RWPE2 (cell line): ENCODE measurements around the gene PARD6B.
A peak's percentile ranks its signal among the peaks of the same experiment; 100 is the strongest.
"Not testable (repeated sequence)": the region's sequence is repeated elsewhere in the genome, so short reads cannot be mapped to it uniquely, and the experiment has no call there.

ENCODE experiments used
- ATAC-seq: fragments of 200-7000 bp; cut with Tn5 transposase; 3 replicates; pipeline ENCODE4 v1.9.1; 2021; ENCODE audit warnings: low read depth
- DNase-seq: peaks from one replicate; pipeline ENCODE4 v3.0.0-alpha.2; 2020; ENCODE audit warnings: low spot score
- H3K27ac ChIP-seq: fragments of 450-650 bp; 2 replicates; pipeline ENCODE4 v1.5.1; 2017; ENCODE audit warnings: mild to moderate bottlenecking; ENCODE audit not compliant: poor library complexity, severe bottlenecking
- H3K27me3 ChIP-seq: fragments of 250-450 bp; sonication (Bioruptor Pico); 2 replicates; pipeline ENCODE4 v1.5.1; 2021; ENCODE audit warnings: mild to moderate bottlenecking, moderate library complexity; ENCODE audit not compliant: insufficient read depth, poor library complexity, severe bottlenecking
- H3K36me3 ChIP-seq: fragments of 250-450 bp; sonication (Bioruptor Pico); 2 replicates; pipeline ENCODE4 v1.5.1; 2020; ENCODE audit warnings: low read depth, mild to moderate bottlenecking, moderate library complexity
- H3K4me1 ChIP-seq: fragments of 250-450 bp; sonication (Bioruptor Pico); 2 replicates; pipeline ENCODE4 v1.5.1; 2021; ENCODE audit warnings: mild to moderate bottlenecking, moderate library complexity; ENCODE audit not compliant: insufficient read depth, poor library complexity, severe bottlenecking
- H3K4me3 ChIP-seq: fragments of 250-450 bp; sonication (Bioruptor Pico); 2 replicates; pipeline ENCODE4 v1.5.1; 2021; ENCODE audit warnings: mild to moderate bottlenecking, moderate library complexity; ENCODE audit not compliant: severe bottlenecking
- H3K9me3 ChIP-seq: fragments of 250-450 bp; sonication (Bioruptor Pico); 2 replicates; pipeline ENCODE4 v1.5.1; 2021; ENCODE audit warnings: mild to moderate bottlenecking, moderate library complexity; ENCODE audit not compliant: severe bottlenecking
- CTCF ChIP-seq: fragments of 450-650 bp; IDR thresholded peaks from one replicate; pipeline ENCODE4 v1.5.1; 2017; ENCODE audit warnings: mild to moderate bottlenecking, moderate library complexity; ENCODE audit not compliant: poor library complexity, severe bottlenecking

PARD6B gene

GRCh38 chr20:50762435-50763220 is 31.2 kb downstream of the PARD6B start:
- peaks cover 44% of the 10 kb centered on the region for H3K4me1 ChIP-seq

GRCh38 chr20:50763550-50764458 is 32.4 kb downstream of the PARD6B start:
- H3K27ac ChIP-seq: peak overlapping the region; percentile 99
- H3K4me1 ChIP-seq: peaks cover 44% of the 10 kb centered on the region
- not testable (repeated sequence) for H3K9me3 ChIP-seq, ATAC-seq, H3K27me3 ChIP-seq, H3K4me3 ChIP-seq, H3K36me3 ChIP-seq
- peak; percentile 61 for DNase-seq

More at GRCh38 chr20:50762435-50763220, 31.2 kb downstream of the PARD6B start:
- Histone ChIP-seq H3K27ac (peak overlapping the region; percentile 99), H3K9me3 (no peaks in the 10 kb centered on the region), H3K4me3 (no peak overlapping the region), H3K36me3 (no peaks in the 10 kb centered on the region), H3K27me3 (no peaks in the 10 kb centered on the region)
- ATAC-seq (peak; percentile 34), DNase-seq (peak; percentile 88)
- TF ChIP-seq CTCF: no peak

- H3K27ac ChIP-seq: peak overlapping the region; percentile 99
- not testable (repeated sequence) for H3K27me3 ChIP-seq, H3K4me3 ChIP-seq, ATAC-seq, H3K9me3 ChIP-seq, H3K36me3 ChIP-seq
- peaks cover 44% of the 10 kb centered on the region for H3K4me1 ChIP-seq
- peak; percentile 53 for DNase-seq
Measured at GRCh38 chr20:50765251-50765650, 33.9 kb downstream of the PARD6B start.

GRCh38 chr20:50765674-50766073 is 34.3 kb downstream of the PARD6B start:
- H3K36me3 ChIP-seq: no peaks in the 10 kb centered on the region
- H3K9me3 ChIP-seq: no peaks in the 10 kb centered on the region
- H3K4me3 ChIP-seq: no peak overlapping the region
- H3K27me3 ChIP-seq: no peaks in the 10 kb centered on the region
- peak overlapping the region; percentile 99 for H3K27ac ChIP-seq
- ATAC-seq (no peak), DNase-seq (no peak)
- H3K4me1 ChIP-seq: peaks cover 43% of the 10 kb centered on the region
- TF ChIP-seq CTCF: no peak

- not testable (repeated sequence) for H3K27me3 ChIP-seq, H3K4me3 ChIP-seq, ATAC-seq, H3K36me3 ChIP-seq, H3K27ac ChIP-seq, H3K9me3 ChIP-seq
- H3K4me1 ChIP-seq: peaks cover 31% of the 10 kb centered on the region
- peak; percentile 62 for DNase-seq
Measured at GRCh38 chr20:50766955-50767809, 35.8 kb downstream of the PARD6B start.

GRCh38 chr20:50768991-50769390 is 37.6 kb downstream of the PARD6B start:
- peaks cover 13% of the 10 kb centered on the region for H3K4me1 ChIP-seq
- peak; percentile 15; the same call in 1 of the 3 replicates for ATAC-seq
- H3K36me3 ChIP-seq, H3K4me3 ChIP-seq, H3K27ac ChIP-seq, H3K27me3 ChIP-seq, H3K9me3 ChIP-seq: not testable (repeated sequence)
- peak; percentile 63 for DNase-seq

GRCh38 chr20:50769551-50770085 is 38.2 kb downstream of the PARD6B start:
- not testable (repeated sequence) for H3K27ac ChIP-seq, H3K36me3 ChIP-seq, ATAC-seq, H3K9me3 ChIP-seq, H3K4me1 ChIP-seq, H3K27me3 ChIP-seq, H3K4me3 ChIP-seq
- peak; percentile 45 for DNase-seq

GRCh38 chr20:50771419-50772080 is 40.2 kb downstream of the PARD6B start:
- not testable (repeated sequence) for H3K9me3 ChIP-seq, H3K36me3 ChIP-seq, H3K4me1 ChIP-seq, H3K27me3 ChIP-seq, H3K27ac ChIP-seq, H3K4me3 ChIP-seq
- peak; percentile 64 for DNase-seq
- ATAC-seq: peak; percentile 66
